HCT116 (cell line): ENCODE results near the gene SEMA3F. TPM values are rescaled to one million over a fixed set of nuclear protein-coding genes. Genes with fewer than 3 reads are reported as not detected.

ENCODE experiments used
- ATAC-seq: fragments of 200-7000 bp; cut with Tn5 transposase; 2 replicates; pipeline ENCODE4 v1.9.1; 2020; ENCODE audit warnings: mild to moderate bottlenecking, moderate library complexity
- BruUV-seq: library from RNA; stranded (reverse); fragments of 400-500 nt; replicated peaks from 2 replicates; lab custom pipeline; 2021; lab: Mats Ljungman, UMichigan
- CTCF ChIA-PET: fragments of 300-600 bp; sonication (Branson Sonifier 250); formaldehyde crosslinking; loops from one replicate; lab custom pipeline; 2021; ENCODE audit warnings: antibody characterized with exemption; lab: Charles Lee
- POLR2A ChIA-PET: fragments of 300-600, 350-600 bp; sonication (Branson Sonifier 250); formaldehyde crosslinking; loops from one replicate; lab custom pipeline; 2021; ENCODE audit warnings: antibody characterized with exemption; lab: Charles Lee
- RAD21 ChIA-PET, 2 experiments: fragments of 300-600 bp; sonication (Branson Sonifier 250); formaldehyde crosslinking; loops; one replicate each; lab custom pipeline; 2023; ENCODE audit warnings: low total read pairs in 2 of 2; ENCODE audit not compliant: uncharacterized antibody in 2 of 2, unreplicated experiment in 2 of 2, low non-redundant PET in 1 of 2; lab: Charles Lee
- DNase-seq: peaks from one replicate; pipeline ENCODE4 v3.0.0-alpha.2; 2010; ENCODE audit warnings: low read depth, low spot score
- H2AFZ ChIP-seq: fragments of 200-600 bp; shearing (Covaris generic), sonication (generic); 2 replicates; pipeline ENCODE4 v1.6.1; 2017; ENCODE audit warnings: low read depth, mixed run types, mixed read lengths, antibody characterized with exemption, low read length; ENCODE audit not compliant: poor library complexity, severe bottlenecking
- H3K27ac ChIP-seq: 2 replicates; pipeline ENCODE4 v1.5.1; 2012; ENCODE audit warnings: low read depth, low read length
- H3K27me3 ChIP-seq: fragments of 200-600 bp; sonication (generic); 2 replicates; pipeline ENCODE4 v1.6.1; 2016; ENCODE audit warnings: mixed run types, low read length, mixed read lengths; ENCODE audit not compliant: insufficient read depth
- H3K36me3 ChIP-seq, 2 experiments: fragments of 200-500 bp in 1 of 2; fragments of 200-600 bp in 1 of 2; sonication (Bioruptor generic) in 1 of 2; sonication (generic) in 1 of 2; 2 replicates each; pipeline versions ENCODE4 v1.5.1 to v1.6.1; 2014 to 2016; ENCODE audit warnings: low read length in 2 of 2, inconsistent platforms in 1 of 2, mixed read lengths in 1 of 2, mixed run types in 1 of 2; ENCODE audit not compliant: insufficient read depth in 2 of 2, control insufficient read depth in 1 of 2
- H3K4me1 ChIP-seq, 2 experiments: fragments of 200-600 bp in 1 of 2; sonication (generic) in 1 of 2; 2 replicates each; pipeline versions ENCODE4 v1.5.1 to v1.6.1; 2012 to 2017; ENCODE audit warnings: low read length in 2 of 2, inconsistent platforms in 1 of 2, mild to moderate bottlenecking in 1 of 2, mixed read lengths in 1 of 2, mixed run types in 1 of 2, moderate library complexity in 1 of 2; ENCODE audit not compliant: insufficient read depth in 2 of 2, control insufficient read depth in 1 of 2
- H3K4me2 ChIP-seq: fragments of 200-600 bp; sonication (generic); 2 replicates; pipeline ENCODE4 v1.6.1; 2017; ENCODE audit warnings: mixed run types, low read length, mixed read lengths
- H3K4me3 ChIP-seq, 2 experiments: fragments of 200-600 bp in 1 of 2; sonication (generic) in 1 of 2; replicated peaks in 1 of 2; 2 replicates each; pipeline ENCODE4 v1.5.1; 2011 to 2016; ENCODE audit warnings: low read length in 2 of 2, control low read depth in 1 of 2, low read depth in 1 of 2, mild to moderate bottlenecking in 1 of 2, mixed read lengths in 1 of 2, mixed run types in 1 of 2
- H3K79me2 ChIP-seq: fragments of 200-600 bp; sonication (generic); 2 replicates; pipeline ENCODE4 v1.6.1; 2017; ENCODE audit warnings: mild to moderate bottlenecking, mixed run types, low read length, moderate library complexity, mixed read lengths; ENCODE audit not compliant: insufficient read depth
- H3K9ac ChIP-seq: fragments of 200-600 bp; sonication (generic); 2 replicates; pipeline ENCODE4 v1.6.1; 2016; ENCODE audit warnings: low read length, mixed read lengths
- H3K9me2 ChIP-seq: fragments of 200-600 bp; sonication (generic), shearing (Covaris generic); 2 replicates; pipeline ENCODE4 v1.6.1; 2017; ENCODE audit warnings: mixed run types, mild to moderate bottlenecking, moderate library complexity; ENCODE audit not compliant: insufficient read depth
- H3K9me3 ChIP-seq, 2 experiments: fragments of 200-500 bp in 1 of 2; fragments of 200-600 bp in 1 of 2; sonication (Bioruptor generic) in 1 of 2; sonication (generic) in 1 of 2; 2 replicates each; pipeline ENCODE4 v1.6.1; 2014 to 2017; ENCODE audit warnings: low read length in 2 of 2, mixed read lengths in 2 of 2, inconsistent platforms in 1 of 2, low read depth in 1 of 2, mild to moderate bottlenecking in 1 of 2, mixed run types in 1 of 2, moderate library complexity in 1 of 2; ENCODE audit not compliant: control insufficient read depth in 1 of 2, insufficient read depth in 1 of 2
- H4K20me1 ChIP-seq: fragments of 200-600 bp; sonication (generic), shearing (Covaris generic); 2 replicates; pipeline ENCODE4 v1.6.1; 2017; ENCODE audit warnings: mixed run types, mild to moderate bottlenecking, moderate library complexity; ENCODE audit not compliant: insufficient read depth
- CEBPB ChIP-seq: IDR thresholded peaks from 2 replicates; pipeline ENCODE4 v1.6.1; 2012; ENCODE audit warnings: low read depth
- ELF1 ChIP-seq: IDR thresholded peaks from 2 replicates; pipeline ENCODE4 v1.6.1; 2012; ENCODE audit warnings: low read depth, borderline replicate concordance
- EZH2phosphoT487 ChIP-seq: fragments of 200-600 bp; IDR thresholded peaks from 2 replicates; pipeline ENCODE4 v1.6.1; 2018; ENCODE audit warnings: antibody characterized with exemption, borderline replicate concordance
- FOSL1 ChIP-seq: IDR thresholded peaks from 2 replicates; pipeline ENCODE4 v1.6.1; 2012; ENCODE audit warnings: low read depth
- POLR2A ChIP-seq: IDR thresholded peaks from 2 replicates; pipeline ENCODE4 v1.7.0; 2011; ENCODE audit warnings: borderline replicate concordance; ENCODE audit not compliant: insufficient read depth, insufficient read length; ENCODE audit errors: extremely low read depth
- POLR2AphosphoS5 ChIP-seq: IDR thresholded peaks from 2 replicates; pipeline ENCODE4 v1.6.1; 2011; ENCODE audit warnings: mild to moderate bottlenecking, low read depth, low read length, moderate library complexity
- RAD21 ChIP-seq: IDR thresholded peaks from 2 replicates; pipeline ENCODE4 v1.6.1; 2012; ENCODE audit warnings: low read depth, mild to moderate bottlenecking
- SP1 ChIP-seq: IDR thresholded peaks from 2 replicates; pipeline ENCODE4 v1.6.1; 2012; ENCODE audit warnings: low read depth
- SRF ChIP-seq: IDR thresholded peaks from 2 replicates; pipeline ENCODE4 v1.6.1; 2012; ENCODE audit warnings: low read depth
- TCF7L2 ChIP-seq: IDR thresholded peaks from 2 replicates; pipeline ENCODE4 v1.7.0; 2011; ENCODE audit warnings: borderline replicate concordance, inconsistent platforms; ENCODE audit not compliant: insufficient read depth, insufficient read length; ENCODE audit errors: extremely low read depth
- YY1 ChIP-seq: IDR thresholded peaks from 2 replicates; pipeline ENCODE4 v1.6.1; 2011; ENCODE audit warnings: low read length, low read depth, moderate library complexity, mild to moderate bottlenecking; ENCODE audit not compliant: insufficient replicate concordance; ENCODE audit errors: extremely low read depth
- ZFX ChIP-seq: fragments of 450-650 bp; IDR thresholded peaks from 2 replicates; pipeline ENCODE4 v1.6.1; 2017
- intact Hi-C: fragments of 100-400 bp; cut with micrococcal nuclease; formaldehyde crosslinking; loops from 2 replicates; pipeline ENCODE4 v1.10.0; 2022
- total RNA-seq: library from RNA; stranded (reverse); gene quantifications from one replicate; pipeline ENCODE4 v1.2.1, GENCODE V29; 2021; ENCODE audit not compliant: unreplicated experiment
- TF ChIP-seq, protein P1 (sequence below): IDR thresholded peaks from 2 replicates; pipeline ENCODE4 v1.6.1; 2011; ENCODE audit warnings: mild to moderate bottlenecking, low read length, moderate library complexity; ENCODE audit not compliant: insufficient replicate concordance; ENCODE audit errors: extremely low read depth
- TF ChIP-seq, protein P2 (sequence below): IDR thresholded peaks from 2 replicates; pipeline ENCODE4 v1.6.1; 2012
- TF ChIP-seq, protein P3 (sequence below): IDR thresholded peaks from 2 replicates; pipeline ENCODE4 v1.6.1; 2012
- TF ChIP-seq, protein P4 (sequence below), 3 experiments: fragments of 200-600 bp in 1 of 3; sonication (generic) in 1 of 3; IDR thresholded peaks in 2 of 3; conservative IDR thresholded peaks in 1 of 3; 2 replicates each; pipeline ENCODE4 v1.5.1; 2012 to 2017; ENCODE audit warnings: low read depth in 2 of 3, low read length in 2 of 3, antibody characterized with exemption in 1 of 3, borderline replicate concordance in 1 of 3, control low read depth in 1 of 3, mild to moderate bottlenecking in 1 of 3, mixed read lengths in 1 of 3, mixed run types in 1 of 3, moderate library complexity in 1 of 3; ENCODE audit not compliant: insufficient read depth in 1 of 3
- TF ChIP-seq, protein P5 (sequence below): IDR thresholded peaks from 2 replicates; pipeline ENCODE4 v1.6.1; 2012; ENCODE audit warnings: low read depth

Gene SEMA3F
- total RNA-seq, 1 experiment from 2014 or later, result 15.7 TPM

DNA sequence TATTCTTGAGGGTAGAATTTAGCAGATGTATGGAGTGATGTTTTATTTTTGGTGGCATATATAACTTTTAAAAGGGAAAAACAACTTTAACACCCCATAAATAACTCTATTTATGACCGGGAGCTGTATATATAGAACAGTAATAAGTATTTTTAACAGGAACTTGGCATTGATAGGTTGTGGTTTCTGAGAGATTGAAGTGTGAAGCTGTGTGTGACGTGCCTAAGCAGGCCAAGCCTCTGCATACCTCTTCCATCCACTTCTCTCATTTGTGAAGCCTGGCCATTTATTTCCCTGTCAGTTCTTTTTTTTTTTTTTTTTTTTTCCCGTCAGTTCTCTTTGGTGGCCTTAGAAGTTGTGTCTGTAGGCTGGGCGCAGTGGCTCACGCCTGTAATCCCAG, 43.4 kb upstream of the SEMA3F start:
- no peaks in the 10 kb centered on the region for H4K20me1 ChIP-seq
- no peaks in the 10 kb centered on the region for H3K9me2 ChIP-seq
- no peak overlapping the region for H2AFZ ChIP-seq
- ATAC-seq, result no peak
- H3K27me3 ChIP-seq, result no peaks in the 10 kb centered on the region
- no peak overlapping the region for H3K4me2 ChIP-seq
- TF ChIP-seq SRF (no peak), FOSL1 (no peak), POLR2AphosphoS5 (no peak), ELF1 (no peak), SP1 (no peak), ZFX (no peak), POLR2A (no peak), EZH2phosphoT487 (no peak), CEBPB (no peak), RAD21 (no peak), YY1 (no peak), TCF7L2 (no peak)
- TF ChIP-seq, protein P1, sequence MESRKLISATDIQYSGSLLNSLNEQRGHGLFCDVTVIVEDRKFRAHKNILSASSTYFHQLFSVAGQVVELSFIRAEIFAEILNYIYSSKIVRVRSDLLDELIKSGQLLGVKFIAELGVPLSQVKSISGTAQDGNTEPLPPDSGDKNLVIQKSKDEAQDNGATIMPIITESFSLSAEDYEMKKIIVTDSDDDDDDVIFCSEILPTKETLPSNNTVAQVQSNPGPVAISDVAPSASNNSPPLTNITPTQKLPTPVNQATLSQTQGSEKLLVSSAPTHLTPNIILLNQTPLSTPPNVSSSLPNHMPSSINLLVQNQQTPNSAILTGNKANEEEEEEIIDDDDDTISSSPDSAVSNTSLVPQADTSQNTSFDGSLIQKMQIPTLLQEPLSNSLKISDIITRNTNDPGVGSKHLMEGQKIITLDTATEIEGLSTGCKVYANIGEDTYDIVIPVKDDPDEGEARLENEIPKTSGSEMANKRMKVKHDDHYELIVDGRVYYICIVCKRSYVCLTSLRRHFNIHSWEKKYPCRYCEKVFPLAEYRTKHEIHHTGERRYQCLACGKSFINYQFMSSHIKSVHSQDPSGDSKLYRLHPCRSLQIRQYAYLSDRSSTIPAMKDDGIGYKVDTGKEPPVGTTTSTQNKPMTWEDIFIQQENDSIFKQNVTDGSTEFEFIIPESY, result no peak
- TF ChIP-seq, protein P2, sequence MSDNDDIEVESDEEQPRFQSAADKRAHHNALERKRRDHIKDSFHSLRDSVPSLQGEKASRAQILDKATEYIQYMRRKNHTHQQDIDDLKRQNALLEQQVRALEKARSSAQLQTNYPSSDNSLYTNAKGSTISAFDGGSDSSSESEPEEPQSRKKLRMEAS, result no peak
- TF ChIP-seq, protein P3, sequence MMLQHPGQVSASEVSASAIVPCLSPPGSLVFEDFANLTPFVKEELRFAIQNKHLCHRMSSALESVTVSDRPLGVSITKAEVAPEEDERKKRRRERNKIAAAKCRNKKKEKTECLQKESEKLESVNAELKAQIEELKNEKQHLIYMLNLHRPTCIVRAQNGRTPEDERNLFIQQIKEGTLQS, result no peak
- TF ChIP-seq, protein P4, sequence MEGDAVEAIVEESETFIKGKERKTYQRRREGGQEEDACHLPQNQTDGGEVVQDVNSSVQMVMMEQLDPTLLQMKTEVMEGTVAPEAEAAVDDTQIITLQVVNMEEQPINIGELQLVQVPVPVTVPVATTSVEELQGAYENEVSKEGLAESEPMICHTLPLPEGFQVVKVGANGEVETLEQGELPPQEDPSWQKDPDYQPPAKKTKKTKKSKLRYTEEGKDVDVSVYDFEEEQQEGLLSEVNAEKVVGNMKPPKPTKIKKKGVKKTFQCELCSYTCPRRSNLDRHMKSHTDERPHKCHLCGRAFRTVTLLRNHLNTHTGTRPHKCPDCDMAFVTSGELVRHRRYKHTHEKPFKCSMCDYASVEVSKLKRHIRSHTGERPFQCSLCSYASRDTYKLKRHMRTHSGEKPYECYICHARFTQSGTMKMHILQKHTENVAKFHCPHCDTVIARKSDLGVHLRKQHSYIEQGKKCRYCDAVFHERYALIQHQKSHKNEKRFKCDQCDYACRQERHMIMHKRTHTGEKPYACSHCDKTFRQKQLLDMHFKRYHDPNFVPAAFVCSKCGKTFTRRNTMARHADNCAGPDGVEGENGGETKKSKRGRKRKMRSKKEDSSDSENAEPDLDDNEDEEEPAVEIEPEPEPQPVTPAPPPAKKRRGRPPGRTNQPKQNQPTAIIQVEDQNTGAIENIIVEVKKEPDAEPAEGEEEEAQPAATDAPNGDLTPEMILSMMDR (IDR thresholded peaks at IDR 0.05 in 2 of 3, conservative IDR thresholded peaks at IDR 0.05 in 1 of 3; ENCODE audit: borderline replicate concordance in 1 of 3, insufficient read depth in 1 of 3, low read depth in 2 of 3, low read length in 2 of 3), result no peak
- TF ChIP-seq, protein P5, sequence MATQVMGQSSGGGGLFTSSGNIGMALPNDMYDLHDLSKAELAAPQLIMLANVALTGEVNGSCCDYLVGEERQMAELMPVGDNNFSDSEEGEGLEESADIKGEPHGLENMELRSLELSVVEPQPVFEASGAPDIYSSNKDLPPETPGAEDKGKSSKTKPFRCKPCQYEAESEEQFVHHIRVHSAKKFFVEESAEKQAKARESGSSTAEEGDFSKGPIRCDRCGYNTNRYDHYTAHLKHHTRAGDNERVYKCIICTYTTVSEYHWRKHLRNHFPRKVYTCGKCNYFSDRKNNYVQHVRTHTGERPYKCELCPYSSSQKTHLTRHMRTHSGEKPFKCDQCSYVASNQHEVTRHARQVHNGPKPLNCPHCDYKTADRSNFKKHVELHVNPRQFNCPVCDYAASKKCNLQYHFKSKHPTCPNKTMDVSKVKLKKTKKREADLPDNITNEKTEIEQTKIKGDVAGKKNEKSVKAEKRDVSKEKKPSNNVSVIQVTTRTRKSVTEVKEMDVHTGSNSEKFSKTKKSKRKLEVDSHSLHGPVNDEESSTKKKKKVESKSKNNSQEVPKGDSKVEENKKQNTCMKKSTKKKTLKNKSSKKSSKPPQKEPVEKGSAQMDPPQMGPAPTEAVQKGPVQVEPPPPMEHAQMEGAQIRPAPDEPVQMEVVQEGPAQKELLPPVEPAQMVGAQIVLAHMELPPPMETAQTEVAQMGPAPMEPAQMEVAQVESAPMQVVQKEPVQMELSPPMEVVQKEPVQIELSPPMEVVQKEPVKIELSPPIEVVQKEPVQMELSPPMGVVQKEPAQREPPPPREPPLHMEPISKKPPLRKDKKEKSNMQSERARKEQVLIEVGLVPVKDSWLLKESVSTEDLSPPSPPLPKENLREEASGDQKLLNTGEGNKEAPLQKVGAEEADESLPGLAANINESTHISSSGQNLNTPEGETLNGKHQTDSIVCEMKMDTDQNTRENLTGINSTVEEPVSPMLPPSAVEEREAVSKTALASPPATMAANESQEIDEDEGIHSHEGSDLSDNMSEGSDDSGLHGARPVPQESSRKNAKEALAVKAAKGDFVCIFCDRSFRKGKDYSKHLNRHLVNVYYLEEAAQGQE, result no peak
- TF ChIP-seq, all 23 proteins: peak for 0
- H3K9ac ChIP-seq, result no peak overlapping the region
- H3K79me2 ChIP-seq, result peaks cover 10% of the 10 kb centered on the region; the same call in 1 of the 2 replicates
- POLR2A ChIA-PET, result no interaction called here
- no peaks in the 10 kb centered on the region for H3K4me1 ChIP-seq
- no peak for DNase-seq
- H3K36me3 ChIP-seq, result peaks cover 69 to 93% of the 10 kb centered on the region in 2 experiments
- no peak overlapping the region for H3K27ac ChIP-seq
- intact Hi-C loops, result no loop called here
- no peaks in the 10 kb centered on the region for H3K9me3 ChIP-seq
- no TSS peak for BruUV-seq
- CTCF ChIA-PET, result no interaction called here
- no peak overlapping the region for H3K4me3 ChIP-seq
- RAD21 ChIA-PET, result no interaction called here
